Measurements from ENCODE around the gene ARHGAP32. TPM values are rescaled to one million over a fixed set of nuclear protein-coding genes. Genes with fewer than 3 reads are reported as not detected.

Gene ARHGAP32
- 0.09 TPM for polyA plus RNA-seq (2012; ENCODE audit: insufficient read length, low read depth)

- TF ChIP-seq, protein P1, sequence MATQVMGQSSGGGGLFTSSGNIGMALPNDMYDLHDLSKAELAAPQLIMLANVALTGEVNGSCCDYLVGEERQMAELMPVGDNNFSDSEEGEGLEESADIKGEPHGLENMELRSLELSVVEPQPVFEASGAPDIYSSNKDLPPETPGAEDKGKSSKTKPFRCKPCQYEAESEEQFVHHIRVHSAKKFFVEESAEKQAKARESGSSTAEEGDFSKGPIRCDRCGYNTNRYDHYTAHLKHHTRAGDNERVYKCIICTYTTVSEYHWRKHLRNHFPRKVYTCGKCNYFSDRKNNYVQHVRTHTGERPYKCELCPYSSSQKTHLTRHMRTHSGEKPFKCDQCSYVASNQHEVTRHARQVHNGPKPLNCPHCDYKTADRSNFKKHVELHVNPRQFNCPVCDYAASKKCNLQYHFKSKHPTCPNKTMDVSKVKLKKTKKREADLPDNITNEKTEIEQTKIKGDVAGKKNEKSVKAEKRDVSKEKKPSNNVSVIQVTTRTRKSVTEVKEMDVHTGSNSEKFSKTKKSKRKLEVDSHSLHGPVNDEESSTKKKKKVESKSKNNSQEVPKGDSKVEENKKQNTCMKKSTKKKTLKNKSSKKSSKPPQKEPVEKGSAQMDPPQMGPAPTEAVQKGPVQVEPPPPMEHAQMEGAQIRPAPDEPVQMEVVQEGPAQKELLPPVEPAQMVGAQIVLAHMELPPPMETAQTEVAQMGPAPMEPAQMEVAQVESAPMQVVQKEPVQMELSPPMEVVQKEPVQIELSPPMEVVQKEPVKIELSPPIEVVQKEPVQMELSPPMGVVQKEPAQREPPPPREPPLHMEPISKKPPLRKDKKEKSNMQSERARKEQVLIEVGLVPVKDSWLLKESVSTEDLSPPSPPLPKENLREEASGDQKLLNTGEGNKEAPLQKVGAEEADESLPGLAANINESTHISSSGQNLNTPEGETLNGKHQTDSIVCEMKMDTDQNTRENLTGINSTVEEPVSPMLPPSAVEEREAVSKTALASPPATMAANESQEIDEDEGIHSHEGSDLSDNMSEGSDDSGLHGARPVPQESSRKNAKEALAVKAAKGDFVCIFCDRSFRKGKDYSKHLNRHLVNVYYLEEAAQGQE (IDR thresholded peaks at IDR 0.05; ENCODE audit: insufficient read depth in 1 of 2, low read depth in 2 of 2, low read length in 2 of 2): no peak
- no peak for TF ChIP-seq POLR2AphosphoS5 (IDR thresholded peaks at IDR 0.05; ENCODE audit: low read depth, low read length)
- no peak for TF ChIP-seq FOXP2 (optimal IDR thresholded peaks at IDR 0.05; ENCODE audit: borderline replicate concordance, extremely low read depth, extremely low read length, insufficient read depth)
Observed at GRCh38 chr11:129192150-129192549, at the start of gene ARHGAP32. Gene ARHGAP32 (minus strand): TSS chr11:129192325. CDS start chr11:129192198, 127 bp downstream.

GRCh38 chr11:129239207-129239606, 47.1 kb upstream of the ARHGAP32 start:
- no peak for TF ChIP-seq TAF1 (IDR thresholded peaks at IDR 0.05; ENCODE audit: borderline replicate concordance, insufficient read depth, low read length)
- no peak for TF ChIP-seq FOXP2 (optimal IDR thresholded peaks at IDR 0.05; ENCODE audit: borderline replicate concordance, extremely low read depth, extremely low read length, insufficient read depth)
- no peak for TF ChIP-seq POLR2AphosphoS5 (IDR thresholded peaks at IDR 0.05; ENCODE audit: low read depth, low read length)
- TF ChIP-seq, protein P1 (IDR thresholded peaks at IDR 0.05; ENCODE audit: insufficient read depth in 1 of 2, low read depth in 2 of 2, low read length in 2 of 2): no peak
- TF ChIP-seq SIN3A (IDR thresholded peaks at IDR 0.05; ENCODE audit: borderline replicate concordance, insufficient read depth, low read length): no peak

DNA sequence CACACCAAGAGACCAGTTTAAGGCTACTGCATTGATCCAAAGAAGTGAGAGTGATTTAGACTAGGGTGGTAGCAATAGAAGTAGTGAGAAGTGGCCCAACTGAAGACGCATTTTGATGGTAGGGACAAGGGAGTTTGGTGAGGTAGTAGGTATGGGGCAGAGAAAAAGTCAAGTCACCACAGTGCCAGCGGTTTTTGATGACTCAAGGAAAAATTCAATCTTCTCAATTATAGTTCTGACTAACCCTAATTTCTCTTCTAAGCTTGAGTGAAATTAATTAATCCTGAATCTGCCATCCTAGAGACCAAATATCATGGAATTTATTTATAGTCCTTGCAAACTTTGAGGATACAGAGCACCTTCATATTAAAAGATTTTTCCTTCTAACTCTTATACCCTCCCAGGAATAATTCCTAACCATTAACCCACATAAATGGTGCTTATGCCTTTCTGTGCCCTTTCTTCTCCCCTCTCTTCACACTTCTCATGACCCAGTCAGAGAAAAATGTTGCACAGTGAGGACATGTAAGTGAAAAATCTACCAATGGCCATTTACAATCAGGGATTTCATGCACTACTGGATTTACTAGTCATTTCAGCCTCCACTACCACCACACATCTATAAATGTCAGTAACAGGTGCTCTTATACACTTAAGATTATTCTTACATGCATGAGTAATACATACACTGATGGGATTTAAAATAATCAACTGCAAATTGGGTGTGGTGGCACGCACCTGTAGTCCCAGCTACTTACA, 45.9 kb upstream of the ARHGAP32 start:
- TF ChIP-seq SIN3A (IDR thresholded peaks at IDR 0.05; ENCODE audit: borderline replicate concordance, insufficient read depth, low read length) (no peak), FOXP2 (optimal IDR thresholded peaks at IDR 0.05; ENCODE audit: borderline replicate concordance, extremely low read depth, extremely low read length, insufficient read depth) (no peak), POLR2AphosphoS5 (IDR thresholded peaks at IDR 0.05; ENCODE audit: low read depth, low read length) (no peak), TAF1 (IDR thresholded peaks at IDR 0.05; ENCODE audit: borderline replicate concordance, insufficient read depth, low read length) (no peak)
- TF ChIP-seq, protein P1 (IDR thresholded peaks at IDR 0.05; ENCODE audit: insufficient read depth in 1 of 2, low read depth in 2 of 2, low read length in 2 of 2): no peak

DNA sequence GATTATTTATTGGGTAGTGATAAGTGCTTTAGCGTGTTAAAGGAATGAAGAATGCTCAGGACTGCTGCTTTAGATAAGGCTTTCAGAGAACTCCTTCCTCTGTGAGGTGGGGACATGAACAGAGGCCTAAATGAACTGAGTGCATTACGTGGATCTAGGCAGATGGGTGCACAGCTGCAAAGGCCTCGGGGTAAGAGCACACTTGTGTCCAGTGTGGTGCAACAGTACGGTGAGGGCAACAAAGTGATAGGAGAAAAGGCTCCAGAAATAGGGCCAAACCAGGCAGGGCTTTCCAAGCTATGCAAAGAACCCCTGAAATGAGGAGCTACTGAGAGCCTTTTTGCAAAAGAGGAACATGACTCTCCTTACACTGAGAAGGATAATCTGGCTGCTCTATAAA, 45.3 kb upstream of the ARHGAP32 start:
- TF ChIP-seq POLR2AphosphoS5 (IDR thresholded peaks at IDR 0.05; ENCODE audit: low read depth, low read length) (no peak), FOXP2 (optimal IDR thresholded peaks at IDR 0.05; ENCODE audit: borderline replicate concordance, extremely low read depth, extremely low read length, insufficient read depth) (no peak), SIN3A (IDR thresholded peaks at IDR 0.05; ENCODE audit: borderline replicate concordance, insufficient read depth, low read length) (no peak), TAF1 (IDR thresholded peaks at IDR 0.05; ENCODE audit: borderline replicate concordance, insufficient read depth, low read length) (no peak)
- TF ChIP-seq, protein P1 (IDR thresholded peaks at IDR 0.05; ENCODE audit: insufficient read depth in 1 of 2, low read depth in 2 of 2, low read length in 2 of 2): no peak

All from PFSK-1 (cell line).